Esophagus muscularis mucosa (tissue), 4 donors: ENCODE results near the gene CTDNEP1. TPM values are rescaled to one million over a fixed set of nuclear protein-coding genes. Genes with fewer than 3 reads are reported as not detected.
A peak's percentile ranks its signal among the peaks of the same experiment; 100 is the strongest.

Experiments
- DNase-seq: peaks from one replicate; pipeline ENCODE4 v3.0.0-alpha.2; 2017; ENCODE audit errors: extremely low spot score
- H3K27ac ChIP-seq, 4 donors: fragments of 200-600 bp; sonication (generic); replicated peaks in 1 of 4; 1 replicate in 3 of 4; 2 replicates in 1 of 4; pipeline ENCODE4 v1.5.1; 2016 to 2019; ENCODE audit warnings: mild to moderate bottlenecking in 1 of 4
- H3K27me3 ChIP-seq, 4 donors: fragments of 200-600 bp; sonication (generic); one replicate each; pipeline versions ENCODE4 v1.5.1 to v1.6.0; 2016 to 2019
- H3K36me3 ChIP-seq, 4 donors: fragments of 200-600 bp; sonication (generic); one replicate each; pipeline ENCODE4 v1.5.1; 2016 to 2019
- H3K4me1 ChIP-seq, 4 donors: fragments of 200-600 bp; sonication (generic); one replicate each; pipeline ENCODE4 v1.5.1; 2016 to 2019
- H3K4me3 ChIP-seq, 4 donors: fragments of 200-600 bp; sonication (generic); 1 replicate in 2 of 4; 2 replicates in 2 of 4; pipeline ENCODE4 v1.5.1; 2016 to 2019; ENCODE audit warnings: mild to moderate bottlenecking in 4 of 4, moderate library complexity in 1 of 4
- H3K9me3 ChIP-seq, 4 donors: fragments of 200-600 bp; sonication (generic); 1 replicate in 3 of 4; 2 replicates in 1 of 4; pipeline ENCODE4 v1.5.1; 2016 to 2019
- CTCF ChIP-seq, 3 experiments: fragments of 200-600 bp in 2 of 3; fragments of 450-650 bp in 1 of 3; sonication (generic) in 2 of 3; IDR thresholded peaks; one replicate each; pipeline ENCODE4 v1.5.1; 2017 to 2019; ENCODE audit warnings: antibody characterized with exemption in 3 of 3, mild to moderate bottlenecking in 2 of 3, moderate library complexity in 1 of 3
- EP300 ChIP-seq: sonication (generic); formaldehyde crosslinking; IDR thresholded peaks from one replicate; pipeline ENCODE4 v1.6.1; 2017; ENCODE audit warnings: antibody characterized with exemption
- POLR2A ChIP-seq: fragments of 450-650 bp; IDR thresholded peaks from one replicate; pipeline ENCODE4 v1.6.1; 2017; ENCODE audit warnings: antibody characterized with exemption, moderate library complexity, mild to moderate bottlenecking, low read depth
- POLR2AphosphoS5 ChIP-seq, 2 donors: sonication (generic); formaldehyde crosslinking; IDR thresholded peaks; one replicate each; pipeline ENCODE4 v1.6.1; 2017; ENCODE audit warnings: antibody characterized with exemption in 2 of 2
- WGBS: methylation state at CpG from one replicate; pipeline ENCODE4 v1.1.5; 2018; 5-methylcytosine and 5-hydroxymethylcytosine counted together
- intact Hi-C: fragments of 100-400 bp; cut with DNase I; formaldehyde crosslinking; loops from one replicate; pipeline ENCODE4 v1.15.1; 2023
- total RNA-seq, 4 donors: library from RNA; depleted of rRNA; stranded (reverse); fragments of >200 nt; gene quantifications; one replicate each; pipeline versions ENCODE4 v1.1.0 to v1.2.1, GENCODE V29; 2016

The CTDNEP1 gene
- total RNA-seq, 4 donors from 2014 or later: 41.5 to 66.5 (median 46.6) TPM

GRCh38 chr17:7217113-7217987 lies 34.2 kb downstream of the CTDNEP1 start:
- WGBS: 1% methylated on average over 24 of the region's 32 CpGs
- Histone ChIP-seq H3K27ac (peak overlapping the region; percentile 92 to 99 (median 97)), H3K9me3 (no peaks in the 10 kb centered on the region), H3K27me3 (no peaks in the 10 kb centered on the region), H3K4me3 (peak overlapping the region; percentile 56 to 68 (median 62)), H3K36me3 (peaks cover under 1 to 19% (median 13%) of the 10 kb centered on the region in 4 donors), H3K4me1 (peaks cover 62 to 84% (median 82%) of the 10 kb centered on the region in 4 donors)
- intact Hi-C loops: no loop called here
- TF ChIP-seq POLR2AphosphoS5 (IDR thresholded peaks at IDR 0.05): no peak
- TF ChIP-seq POLR2A: no peak
- no peak for TF ChIP-seq EP300
- no peak for TF ChIP-seq CTCF (IDR thresholded peaks at IDR 0.05)
- DNase-seq: no peak

- DNase-seq: no peak
- 16% methylated on average over 7 of the region's 7 CpGs for WGBS
- peaks cover 0 to 11% (median 5%) of the 10 kb centered on the region in 4 donors for H3K36me3 ChIP-seq
- H3K27me3 ChIP-seq: no peaks in the 10 kb centered on the region
- intact Hi-C loops: no loop called here
- no peaks in the 10 kb centered on the region for H3K9me3 ChIP-seq
- H3K4me3 ChIP-seq: peak overlapping the region; percentile 56 to 68 (median 62)
- peaks cover 55 to 84% (median 83%) of the 10 kb centered on the region in 4 donors for H3K4me1 ChIP-seq
- TF ChIP-seq POLR2AphosphoS5 (IDR thresholded peaks at IDR 0.05) (no peak), POLR2A (no peak), CTCF (IDR thresholded peaks at IDR 0.05) (no peak), EP300 (no peak)
- H3K27ac ChIP-seq: peak overlapping the region; percentile 92 to 99 (median 97)
Measured at GRCh38 chr17:7216242-7217112, 35.1 kb downstream of the CTDNEP1 start.

- Histone ChIP-seq H3K4me1 (peaks cover 50 to 84% (median 82%) of the 10 kb centered on the region in 4 donors), H3K27ac (peak overlapping the region; percentile 92 to 99 (median 97)), H3K27me3 (no peaks in the 10 kb centered on the region), H3K4me3 (peak overlapping the region; percentile 56 to 68 (median 64)), H3K9me3 (no peaks in the 10 kb centered on the region), H3K36me3 (peaks cover 0 to 3% (median 0%) of the 10 kb centered on the region in 4 donors)
- WGBS: 16% methylated on average over 6 of the region's 10 CpGs
- TF ChIP-seq EP300 (no peak), POLR2A (no peak), CTCF (IDR thresholded peaks at IDR 0.05) (no peak), POLR2AphosphoS5 (IDR thresholded peaks at IDR 0.05) (no peak)
- intact Hi-C loops: no loop called here
- no peak for DNase-seq
Measured at GRCh38 chr17:7215652-7216180, 35.8 kb downstream of the CTDNEP1 start.

- H3K4me3 ChIP-seq: peak overlapping the region; percentile 62 to 64 (median 64)
- H3K36me3 ChIP-seq: no peaks in the 10 kb centered on the region
- H3K9me3 ChIP-seq: no peaks in the 10 kb centered on the region
- intact Hi-C loops: no loop called here
- WGBS: 19% methylated on average over 9 of the region's 9 CpGs
- peaks cover 49 to 81% (median 77%) of the 10 kb centered on the region in 4 donors for H3K4me1 ChIP-seq
- H3K27ac ChIP-seq: peak overlapping the region; percentile 92 to 99 (median 97)
- DNase-seq: peak; percentile 99
- H3K27me3 ChIP-seq: no peaks in the 10 kb centered on the region
- TF ChIP-seq POLR2A (no peak), CTCF (IDR thresholded peaks at IDR 0.05) (no peak), EP300 (no peak), POLR2AphosphoS5 (IDR thresholded peaks at IDR 0.05) (peak in 1 of 2 donors; percentile 77)
Measured at GRCh38 chr17:7215136-7215638, 36.3 kb downstream of the CTDNEP1 start.
